Liver (tissue), 9 donors: ENCODE results near the gene ATP6V1G1. TPM values are rescaled to one million over a fixed set of nuclear protein-coding genes. Genes with fewer than 3 reads are reported as not detected.

ENCODE experiments used
- DNase-seq: peaks from one replicate; pipeline ENCODE4 v3.0.0-alpha.2; 2017; ENCODE audit warnings: low spot score
- H3K27ac ChIP-seq, 2 donors: one replicate each; pipeline ENCODE4 v1.7.0; 2013; ENCODE audit warnings: inconsistent platforms in 2 of 2, low read length in 2 of 2, control low read depth in 1 of 2, low read depth in 1 of 2, mild to moderate bottlenecking in 1 of 2
- H3K27me3 ChIP-seq, 4 donors: one replicate each; pipeline versions ENCODE4 v1.6.1 to v1.7.0; 2013; ENCODE audit warnings: low read length in 3 of 4, inconsistent platforms in 1 of 4, mild to moderate bottlenecking in 1 of 4, moderate library complexity in 1 of 4; ENCODE audit not compliant: control insufficient read depth in 4 of 4, insufficient read depth in 4 of 4
- H3K36me3 ChIP-seq, 4 donors: one replicate each; pipeline versions ENCODE4 v1.6.1 to v1.7.0; 2013; ENCODE audit warnings: low read length in 3 of 4, mild to moderate bottlenecking in 3 of 4, low read depth in 1 of 4, moderate library complexity in 1 of 4; ENCODE audit not compliant: control insufficient read depth in 4 of 4, insufficient read depth in 3 of 4
- H3K4me1 ChIP-seq, 4 donors: one replicate each; pipeline versions ENCODE4 v1.6.1 to v1.7.0; 2013; ENCODE audit warnings: low read length in 3 of 4, mild to moderate bottlenecking in 3 of 4, moderate library complexity in 1 of 4; ENCODE audit not compliant: control insufficient read depth in 4 of 4, insufficient read depth in 4 of 4
- H3K4me3 ChIP-seq, 3 donors: one replicate each; pipeline versions ENCODE4 v1.6.1 to v1.7.0; 2013; ENCODE audit warnings: low read length in 3 of 3, control low read depth in 1 of 3, low read depth in 1 of 3, mild to moderate bottlenecking in 1 of 3
- H3K9ac ChIP-seq, 2 donors: one replicate each; pipeline ENCODE4 v1.7.0; 2013; ENCODE audit warnings: low read length in 2 of 2, mild to moderate bottlenecking in 2 of 2, moderate library complexity in 2 of 2, control low read depth in 1 of 2, low read depth in 1 of 2
- H3K9me3 ChIP-seq, 4 donors: one replicate each; pipeline versions ENCODE4 v1.6.1 to v1.7.0; 2013; ENCODE audit warnings: low read length in 3 of 4; ENCODE audit not compliant: control insufficient read depth in 4 of 4
- ATF3 ChIP-seq: IDR thresholded peaks from 2 replicates; pipeline ENCODE4 v1.6.1; 2016; ENCODE audit warnings: antibody characterized with exemption
- EGR1 ChIP-seq, 2 donors: IDR thresholded peaks; 2 replicates each; pipeline ENCODE4 v1.6.1; 2016 to 2018; ENCODE audit warnings: antibody characterized with exemption in 2 of 2, low read depth in 2 of 2
- FOXA1 ChIP-seq: IDR thresholded peaks from 2 replicates; pipeline ENCODE4 v1.6.1; 2016; ENCODE audit warnings: antibody characterized with exemption
- FOXA2 ChIP-seq: IDR thresholded peaks from 2 replicates; pipeline ENCODE4 v1.6.1; 2016; ENCODE audit warnings: antibody characterized with exemption
- GABPA ChIP-seq, 2 donors: IDR thresholded peaks in 1 of 2; conservative IDR thresholded peaks in 1 of 2; 2 replicates each; pipeline ENCODE4 v1.6.1; 2016; ENCODE audit warnings: antibody characterized with exemption in 2 of 2, mild to moderate bottlenecking in 1 of 2, moderate library complexity in 1 of 2
- HNF4A ChIP-seq, 2 donors: conservative IDR thresholded peaks; 2 replicates each; pipeline ENCODE4 v1.6.1; 2016; ENCODE audit warnings: antibody characterized with exemption in 2 of 2, mild to moderate bottlenecking in 2 of 2
- HNF4G ChIP-seq: IDR thresholded peaks from 2 replicates; pipeline ENCODE4 v1.6.1; 2016; ENCODE audit warnings: antibody characterized with exemption
- JUND ChIP-seq, 2 donors: IDR thresholded peaks; 2 replicates each; pipeline ENCODE4 v1.6.1; 2016; ENCODE audit warnings: antibody characterized with exemption in 2 of 2
- MAX ChIP-seq: IDR thresholded peaks from 2 replicates; pipeline ENCODE4 v1.6.1; 2016; ENCODE audit warnings: antibody characterized with exemption
- NR2F2 ChIP-seq: IDR thresholded peaks from 2 replicates; pipeline ENCODE4 v1.6.1; 2016; ENCODE audit warnings: antibody characterized with exemption
- RAD21 ChIP-seq, 2 donors: IDR thresholded peaks; 2 replicates each; pipeline ENCODE4 v1.6.1; 2016; ENCODE audit warnings: antibody characterized with exemption in 2 of 2, mild to moderate bottlenecking in 2 of 2
- RXRA ChIP-seq, 2 donors: IDR thresholded peaks; 2 replicates each; pipeline ENCODE4 v1.6.1; 2017 to 2018; ENCODE audit warnings: antibody characterized with exemption in 2 of 2, mild to moderate bottlenecking in 1 of 2
- SP1 ChIP-seq: IDR thresholded peaks from 2 replicates; pipeline ENCODE4 v1.6.1; 2018; ENCODE audit warnings: antibody characterized with exemption, mild to moderate bottlenecking
- TAF1 ChIP-seq: conservative IDR thresholded peaks from 2 replicates; pipeline ENCODE4 v1.6.1; 2016; ENCODE audit warnings: antibody characterized with exemption, mild to moderate bottlenecking
- YY1 ChIP-seq: IDR thresholded peaks from 2 replicates; pipeline ENCODE4 v1.6.1; 2016; ENCODE audit warnings: antibody characterized with exemption, mild to moderate bottlenecking
- ZBTB33 ChIP-seq: IDR thresholded peaks from 2 replicates; pipeline ENCODE4 v1.6.1; 2016; ENCODE audit warnings: antibody characterized with exemption
- WGBS: extraction: QIAGEN DNeasy Blood & Tissue Kit; methylation state at CpG from one replicate; pipeline ENCODE4 v1.1.7; 2013; 5-methylcytosine and 5-hydroxymethylcytosine counted together
- polyA plus RNA-seq, 2 donors: library from polyadenylated mRNA; stranded (reverse) in 1 of 2; unstranded in 1 of 2; fragments of 200-250 nt in 1 of 2; fragments of >200 nt in 1 of 2; fragmentation: Nextera tagmentation in 1 of 2; extraction: Ambion mirVana in 1 of 2; gene quantifications; one replicate each; pipeline versions ENCODE4 v1.2.1 to v1.2.3, GENCODE V29; 2013 to 2015
- total RNA-seq, 2 donors: library from RNA; depleted of rRNA; stranded (reverse); fragments of >200 nt; gene quantifications; one replicate each; pipeline ENCODE4 v1.2.3, GENCODE V29; 2014
- TF ChIP-seq, protein P1 (sequence below): IDR thresholded peaks from 2 replicates; pipeline ENCODE4 v1.6.1; 2016; ENCODE audit warnings: antibody characterized with exemption, mild to moderate bottlenecking
- TF ChIP-seq, protein P2 (sequence below): fragments of 150-350 bp; IDR thresholded peaks from 2 replicates; pipeline ENCODE4 v1.5.1; 2017; ENCODE audit warnings: improper control_type of control experiment, low read depth, low read length; ENCODE audit not compliant: missing input control
- donor health status: healthy.
- donor health status: healthy.
- donor health status: healthy.
- donor health status: healthy.
- donor health status: healthy.

ATP6V1G1 gene
- total and polyA plus RNA-seq, 4 donors = 41.4 to 152 (median 75.7) TPM

DNA sequence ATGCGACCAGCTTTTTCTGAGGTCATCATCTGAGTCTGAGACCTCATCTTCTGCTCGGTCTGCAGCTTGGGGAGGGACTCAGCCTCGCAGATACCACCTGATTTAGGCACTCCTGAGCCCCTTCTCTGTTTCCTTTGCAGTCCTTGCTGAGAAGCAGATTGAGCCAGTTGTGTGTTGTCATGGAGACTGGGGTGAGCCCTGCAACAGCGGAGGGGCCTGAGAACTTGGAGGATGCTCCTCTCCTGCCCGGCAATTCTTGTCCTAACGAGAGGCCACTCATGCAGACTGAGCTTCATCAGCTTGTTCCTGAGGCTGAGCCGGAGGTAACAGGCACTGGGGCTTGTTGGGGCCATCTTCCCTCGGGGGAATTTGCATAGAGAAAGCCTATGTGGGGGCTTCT lies 50.8 kb downstream of the ATP6V1G1 start:
- H3K4me3 ChIP-seq = no peak overlapping the region
- H3K9me3 ChIP-seq = no peaks in the 10 kb centered on the region
- H3K27me3 ChIP-seq = no peaks in the 10 kb centered on the region
- H3K4me1 ChIP-seq = no peaks in the 10 kb centered on the region
- no peak overlapping the region for H3K27ac ChIP-seq
- DNase-seq = no peak
- TF ChIP-seq MAX (no peak), NR2F2 (no peak), FOXA2 (no peak), FOXA1 (no peak), HNF4G (no peak), RXRA (IDR thresholded peaks at IDR 0.05) (no peak), HNF4A (conservative IDR thresholded peaks at IDR 0.05) (no peak), ATF3 (no peak), YY1 (no peak), JUND (IDR thresholded peaks at IDR 0.05) (no peak), SP1 (no peak), RAD21 (IDR thresholded peaks at IDR 0.05) (no peak), EGR1 (IDR thresholded peaks at IDR 0.05; ENCODE audit: low read depth in 2 of 2) (no peak), GABPA (IDR thresholded peaks at IDR 0.05 in 1 of 2, conservative IDR thresholded peaks at IDR 0.05 in 1 of 2) (no peak), TAF1 (no peak), ZBTB33 (no peak)
- TF ChIP-seq, protein P1, sequence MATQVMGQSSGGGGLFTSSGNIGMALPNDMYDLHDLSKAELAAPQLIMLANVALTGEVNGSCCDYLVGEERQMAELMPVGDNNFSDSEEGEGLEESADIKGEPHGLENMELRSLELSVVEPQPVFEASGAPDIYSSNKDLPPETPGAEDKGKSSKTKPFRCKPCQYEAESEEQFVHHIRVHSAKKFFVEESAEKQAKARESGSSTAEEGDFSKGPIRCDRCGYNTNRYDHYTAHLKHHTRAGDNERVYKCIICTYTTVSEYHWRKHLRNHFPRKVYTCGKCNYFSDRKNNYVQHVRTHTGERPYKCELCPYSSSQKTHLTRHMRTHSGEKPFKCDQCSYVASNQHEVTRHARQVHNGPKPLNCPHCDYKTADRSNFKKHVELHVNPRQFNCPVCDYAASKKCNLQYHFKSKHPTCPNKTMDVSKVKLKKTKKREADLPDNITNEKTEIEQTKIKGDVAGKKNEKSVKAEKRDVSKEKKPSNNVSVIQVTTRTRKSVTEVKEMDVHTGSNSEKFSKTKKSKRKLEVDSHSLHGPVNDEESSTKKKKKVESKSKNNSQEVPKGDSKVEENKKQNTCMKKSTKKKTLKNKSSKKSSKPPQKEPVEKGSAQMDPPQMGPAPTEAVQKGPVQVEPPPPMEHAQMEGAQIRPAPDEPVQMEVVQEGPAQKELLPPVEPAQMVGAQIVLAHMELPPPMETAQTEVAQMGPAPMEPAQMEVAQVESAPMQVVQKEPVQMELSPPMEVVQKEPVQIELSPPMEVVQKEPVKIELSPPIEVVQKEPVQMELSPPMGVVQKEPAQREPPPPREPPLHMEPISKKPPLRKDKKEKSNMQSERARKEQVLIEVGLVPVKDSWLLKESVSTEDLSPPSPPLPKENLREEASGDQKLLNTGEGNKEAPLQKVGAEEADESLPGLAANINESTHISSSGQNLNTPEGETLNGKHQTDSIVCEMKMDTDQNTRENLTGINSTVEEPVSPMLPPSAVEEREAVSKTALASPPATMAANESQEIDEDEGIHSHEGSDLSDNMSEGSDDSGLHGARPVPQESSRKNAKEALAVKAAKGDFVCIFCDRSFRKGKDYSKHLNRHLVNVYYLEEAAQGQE = no peak
- TF ChIP-seq, protein P2, sequence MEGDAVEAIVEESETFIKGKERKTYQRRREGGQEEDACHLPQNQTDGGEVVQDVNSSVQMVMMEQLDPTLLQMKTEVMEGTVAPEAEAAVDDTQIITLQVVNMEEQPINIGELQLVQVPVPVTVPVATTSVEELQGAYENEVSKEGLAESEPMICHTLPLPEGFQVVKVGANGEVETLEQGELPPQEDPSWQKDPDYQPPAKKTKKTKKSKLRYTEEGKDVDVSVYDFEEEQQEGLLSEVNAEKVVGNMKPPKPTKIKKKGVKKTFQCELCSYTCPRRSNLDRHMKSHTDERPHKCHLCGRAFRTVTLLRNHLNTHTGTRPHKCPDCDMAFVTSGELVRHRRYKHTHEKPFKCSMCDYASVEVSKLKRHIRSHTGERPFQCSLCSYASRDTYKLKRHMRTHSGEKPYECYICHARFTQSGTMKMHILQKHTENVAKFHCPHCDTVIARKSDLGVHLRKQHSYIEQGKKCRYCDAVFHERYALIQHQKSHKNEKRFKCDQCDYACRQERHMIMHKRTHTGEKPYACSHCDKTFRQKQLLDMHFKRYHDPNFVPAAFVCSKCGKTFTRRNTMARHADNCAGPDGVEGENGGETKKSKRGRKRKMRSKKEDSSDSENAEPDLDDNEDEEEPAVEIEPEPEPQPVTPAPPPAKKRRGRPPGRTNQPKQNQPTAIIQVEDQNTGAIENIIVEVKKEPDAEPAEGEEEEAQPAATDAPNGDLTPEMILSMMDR = no peak
- H3K9ac ChIP-seq = no peak overlapping the region
- peaks cover 0 to 23% (median 4%) of the 10 kb centered on the region in 4 donors for H3K36me3 ChIP-seq
- WGBS = 96% methylated on average over 8 of the region's 8 CpGs
